K562 (cell line): Measurements from ENCODE around the gene TMEM203. TPM values are rescaled to one million over a fixed set of nuclear protein-coding genes. Genes with fewer than 3 reads are reported as not detected.

Experiments used
- ARID1B ChIP-seq: fragments of 450-650 bp; IDR thresholded peaks from 2 replicates; pipeline ENCODE4 v1.6.1; 2016; ENCODE audit warnings: antibody characterized with exemption, mild to moderate bottlenecking, inconsistent platforms
- CBFB ChIP-seq: sonication (generic); formaldehyde crosslinking; IDR thresholded peaks from 2 replicates; pipeline ENCODE4 v1.4.0; 2020; ENCODE audit warnings: mild to moderate bottlenecking, missing genetic modification reagents
- CREBBP ChIP-seq: IDR thresholded peaks from one replicate; pipeline ENCODE4 v1.6.1; 2012; ENCODE audit warnings: low read depth, mild to moderate bottlenecking, control low read depth, inconsistent platforms, low read length
- DIDO1 ChIP-seq: fragments of 450-650 bp; IDR thresholded peaks from 2 replicates; pipeline ENCODE4 v1.6.1; 2016; ENCODE audit warnings: low read depth, missing biosample characterization, missing genetic modification characterization
- ESRRA ChIP-seq: fragments of 450-650 bp; IDR thresholded peaks from 2 replicates; pipeline ENCODE4 v1.6.1; 2014; ENCODE audit warnings: low read depth, mild to moderate bottlenecking, moderate library complexity, borderline replicate concordance
- HEY1 ChIP-seq: fragments of 250-450 bp; sonication (Bioruptor Pico); IDR thresholded peaks from 2 replicates; pipeline ENCODE4 v1.5.0; 2020; ENCODE audit warnings: mild to moderate bottlenecking, moderate library complexity, borderline replicate concordance
- IFI16 ChIP-seq: fragments of 250-450 bp; sonication (Bioruptor Pico); IDR thresholded peaks from 2 replicates; pipeline ENCODE4 v2.1.2; 2022; ENCODE audit warnings: mild to moderate bottlenecking, inconsistent platforms
- MYC ChIP-seq, 2 experiments: fragments of 250-450 bp in 1 of 2; sonication (Bioruptor Pico) in 1 of 2; IDR thresholded peaks; 2 replicates each; pipeline versions ENCODE4 v1.5.1 to v1.6.1; 2012 to 2021; ENCODE audit warnings: low read depth in 2 of 2, borderline replicate concordance in 1 of 2, improper control_type of control experiment in 1 of 2, low read length in 1 of 2, mild to moderate bottlenecking in 1 of 2, moderate library complexity in 1 of 2
- POLR2A ChIP-seq: fragments of 450-650 bp; conservative IDR thresholded peaks from 2 replicates; pipeline ENCODE4 v1.6.1; 2016
- SMARCC2 ChIP-seq: fragments of 450-650 bp; IDR thresholded peaks from 2 replicates; pipeline ENCODE4 v1.6.1; 2017; ENCODE audit warnings: antibody characterized with exemption, moderate library complexity, mild to moderate bottlenecking, low read depth
- SNIP1 ChIP-seq: fragments of 450-650 bp; IDR thresholded peaks from 2 replicates; pipeline ENCODE4 v1.7.1; 2017; ENCODE audit warnings: low read depth, mild to moderate bottlenecking
- ZBTB17 ChIP-seq: fragments of 450-650 bp; formaldehyde crosslinking; IDR thresholded peaks from 2 replicates; pipeline ENCODE4 v1.4.0; 2020; ENCODE audit warnings: mild to moderate bottlenecking
- ZFP36 ChIP-seq: fragments of 150-350 bp; IDR thresholded peaks from 2 replicates; pipeline ENCODE4 v1.6.1; 2018; ENCODE audit warnings: low read length, low read depth; ENCODE audit not compliant: partially characterized antibody
- ZNF124 ChIP-seq: sonication (generic); formaldehyde crosslinking; IDR thresholded peaks from 2 replicates; pipeline ENCODE4 v1.8.1; 2022; ENCODE audit warnings: missing genetic modification reagents
- ZNF224 ChIP-seq: sonication (generic); formaldehyde crosslinking; IDR thresholded peaks from 2 replicates; pipeline ENCODE4 v1.8.0; 2022; ENCODE audit warnings: mild to moderate bottlenecking, missing genetic modification reagents
- polyA plus RNA-seq, 8 experiments: library from polyadenylated mRNA; depleted of rRNA in 4 of 8; stranded (reverse) in 5 of 8; unstranded in 3 of 8; fragments of >200 nt; fragmentation: Nextera tagmentation in 2 of 8; fragmentation: Illumina TruSeq in 1 of 8; extraction: Ambion mirVana in 2 of 8; extraction: Trizol in 1 of 8; gene quantifications; 2 replicates each; pipeline versions ENCODE4 v1.2.1 to v1.2.3, GENCODE V29; 2011 to 2014; ENCODE audit warnings: inconsistent platforms in 1 of 8, missing spikeins in 1 of 8
- total RNA-seq, 7 experiments: library from RNA; depleted of rRNA in 6 of 7; stranded (reverse); fragments of >200 nt in 6 of 7; fragmentation: Illumina TruSeq in 2 of 7; extraction: Trizol in 2 of 7; gene quantifications; 2 replicates each; pipeline versions ENCODE4 v1.2.1 to v1.2.3, GENCODE V29; 2011 to 2021; ENCODE audit warnings: low replicate concordance in 1 of 7
- TF ChIP-seq, protein P1 (sequence below): sonication (generic); formaldehyde crosslinking; IDR thresholded peaks from 2 replicates; pipeline ENCODE4 v1.8.1; 2022; ENCODE audit warnings: missing genetic modification reagents
- TF ChIP-seq, protein P2 (sequence below): fragments of 450-650 bp; formaldehyde crosslinking; IDR thresholded peaks from 2 replicates; pipeline ENCODE4 v1.4.0; 2020; ENCODE audit warnings: mild to moderate bottlenecking, moderate library complexity
- TF ChIP-seq, protein P3 (sequence below): fragments of 250-450 bp; sonication (Bioruptor Pico); IDR thresholded peaks from 2 replicates; pipeline ENCODE4 v1.9.0; 2021; ENCODE audit warnings: mild to moderate bottlenecking, inconsistent platforms
- TF ChIP-seq, protein P4 (sequence below): sonication (generic); formaldehyde crosslinking; IDR thresholded peaks from 2 replicates; pipeline ENCODE4 v1.8.0; 2022; ENCODE audit warnings: missing genetic modification reagents, mild to moderate bottlenecking, borderline replicate concordance

The TMEM203 gene
- total and polyA plus RNA-seq, 9 of the 15 experiments (the other 6 are each of a cell fraction or from before 2014, with no cell fraction given) = 8.8 to 59.5 (median 37.6) TPM

DNA sequence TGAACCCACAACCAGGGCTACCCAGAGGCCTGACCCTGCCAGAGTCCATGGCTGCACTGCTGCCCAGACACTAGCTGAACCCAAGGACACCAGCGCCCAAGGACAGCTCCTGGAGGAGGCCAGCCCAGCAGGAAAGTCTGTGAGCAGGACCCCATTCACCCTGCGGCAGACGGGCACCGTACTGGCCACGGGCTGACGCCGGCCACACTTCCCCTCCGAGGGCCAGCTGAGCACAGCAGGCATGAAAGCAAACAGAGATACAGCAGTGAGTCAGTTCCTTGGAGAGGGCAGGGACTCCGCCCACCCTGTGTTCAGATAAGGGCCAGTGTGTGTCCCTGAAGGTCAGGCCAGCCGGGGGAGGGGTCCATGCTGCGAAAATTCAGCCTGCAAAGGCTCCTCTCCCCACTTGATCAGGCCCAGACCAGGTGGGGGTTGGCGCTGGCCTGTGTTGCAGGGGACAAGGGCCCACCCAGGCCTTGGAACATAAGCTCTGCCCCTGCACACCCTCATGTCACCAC, 13.4 kb upstream of the TMEM203 start (continued):
- TF ChIP-seq, protein P1, sequence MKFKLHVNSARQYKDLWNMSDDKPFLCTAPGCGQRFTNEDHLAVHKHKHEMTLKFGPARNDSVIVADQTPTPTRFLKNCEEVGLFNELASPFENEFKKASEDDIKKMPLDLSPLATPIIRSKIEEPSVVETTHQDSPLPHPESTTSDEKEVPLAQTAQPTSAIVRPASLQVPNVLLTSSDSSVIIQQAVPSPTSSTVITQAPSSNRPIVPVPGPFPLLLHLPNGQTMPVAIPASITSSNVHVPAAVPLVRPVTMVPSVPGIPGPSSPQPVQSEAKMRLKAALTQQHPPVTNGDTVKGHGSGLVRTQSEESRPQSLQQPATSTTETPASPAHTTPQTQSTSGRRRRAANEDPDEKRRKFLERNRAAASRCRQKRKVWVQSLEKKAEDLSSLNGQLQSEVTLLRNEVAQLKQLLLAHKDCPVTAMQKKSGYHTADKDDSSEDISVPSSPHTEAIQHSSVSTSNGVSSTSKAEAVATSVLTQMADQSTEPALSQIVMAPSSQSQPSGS (CRISPR knock-in tag) = no peak
- TF ChIP-seq ARID1B (peak; percentile 91), MYC (IDR thresholded peaks at IDR 0.05; ENCODE audit: low read depth, low read length) (peak; percentile 36; the same call in 1 of the 2 replicates), MYC (CRISPR knock-in tag; IDR thresholded peaks at IDR 0.05; ENCODE audit: borderline replicate concordance, low read depth) (no peak), HEY1 (CRISPR knock-in tag) (no peak), ZNF124 (CRISPR knock-in tag) (no peak), ZNF224 (CRISPR knock-in tag) (no peak), POLR2A (peak; percentile 57), CREBBP (no peak), ESRRA (peak; percentile 96), SMARCC2 (0 out of 2 replicates have a peak, but pooled peaks have one; percentile 53), SNIP1 (no peak), ZFP36 (peak; percentile 39), IFI16 (CRISPR knock-in tag) (no peak), DIDO1 (tag) (no peak), CBFB (no peak), ZBTB17 (CRISPR knock-in tag) (0 out of 2 replicates have a peak, but pooled peaks have one; percentile 65)
- TF ChIP-seq, protein P2, sequence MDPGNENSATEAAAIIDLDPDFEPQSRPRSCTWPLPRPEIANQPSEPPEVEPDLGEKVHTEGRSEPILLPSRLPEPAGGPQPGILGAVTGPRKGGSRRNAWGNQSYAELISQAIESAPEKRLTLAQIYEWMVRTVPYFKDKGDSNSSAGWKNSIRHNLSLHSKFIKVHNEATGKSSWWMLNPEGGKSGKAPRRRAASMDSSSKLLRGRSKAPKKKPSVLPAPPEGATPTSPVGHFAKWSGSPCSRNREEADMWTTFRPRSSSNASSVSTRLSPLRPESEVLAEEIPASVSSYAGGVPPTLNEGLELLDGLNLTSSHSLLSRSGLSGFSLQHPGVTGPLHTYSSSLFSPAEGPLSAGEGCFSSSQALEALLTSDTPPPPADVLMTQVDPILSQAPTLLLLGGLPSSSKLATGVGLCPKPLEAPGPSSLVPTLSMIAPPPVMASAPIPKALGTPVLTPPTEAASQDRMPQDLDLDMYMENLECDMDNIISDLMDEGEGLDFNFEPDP = peak; percentile 81; the same call in 1 of the 2 replicates
- TF ChIP-seq, protein P3, sequence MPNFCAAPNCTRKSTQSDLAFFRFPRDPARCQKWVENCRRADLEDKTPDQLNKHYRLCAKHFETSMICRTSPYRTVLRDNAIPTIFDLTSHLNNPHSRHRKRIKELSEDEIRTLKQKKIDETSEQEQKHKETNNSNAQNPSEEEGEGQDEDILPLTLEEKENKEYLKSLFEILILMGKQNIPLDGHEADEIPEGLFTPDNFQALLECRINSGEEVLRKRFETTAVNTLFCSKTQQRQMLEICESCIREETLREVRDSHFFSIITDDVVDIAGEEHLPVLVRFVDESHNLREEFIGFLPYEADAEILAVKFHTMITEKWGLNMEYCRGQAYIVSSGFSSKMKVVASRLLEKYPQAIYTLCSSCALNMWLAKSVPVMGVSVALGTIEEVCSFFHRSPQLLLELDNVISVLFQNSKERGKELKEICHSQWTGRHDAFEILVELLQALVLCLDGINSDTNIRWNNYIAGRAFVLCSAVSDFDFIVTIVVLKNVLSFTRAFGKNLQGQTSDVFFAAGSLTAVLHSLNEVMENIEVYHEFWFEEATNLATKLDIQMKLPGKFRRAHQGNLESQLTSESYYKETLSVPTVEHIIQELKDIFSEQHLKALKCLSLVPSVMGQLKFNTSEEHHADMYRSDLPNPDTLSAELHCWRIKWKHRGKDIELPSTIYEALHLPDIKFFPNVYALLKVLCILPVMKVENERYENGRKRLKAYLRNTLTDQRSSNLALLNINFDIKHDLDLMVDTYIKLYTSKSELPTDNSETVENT (CRISPR knock-in tag) = 0 out of 2 replicates have a peak, but pooled peaks have one; percentile 18
- TF ChIP-seq, protein P4, sequence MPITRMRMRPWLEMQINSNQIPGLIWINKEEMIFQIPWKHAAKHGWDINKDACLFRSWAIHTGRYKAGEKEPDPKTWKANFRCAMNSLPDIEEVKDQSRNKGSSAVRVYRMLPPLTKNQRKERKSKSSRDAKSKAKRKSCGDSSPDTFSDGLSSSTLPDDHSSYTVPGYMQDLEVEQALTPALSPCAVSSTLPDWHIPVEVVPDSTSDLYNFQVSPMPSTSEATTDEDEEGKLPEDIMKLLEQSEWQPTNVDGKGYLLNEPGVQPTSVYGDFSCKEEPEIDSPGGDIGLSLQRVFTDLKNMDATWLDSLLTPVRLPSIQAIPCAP (CRISPR knock-in tag) = no peak
